ENCODE data around the gene RGS13.

RGS13 gene, protein sequence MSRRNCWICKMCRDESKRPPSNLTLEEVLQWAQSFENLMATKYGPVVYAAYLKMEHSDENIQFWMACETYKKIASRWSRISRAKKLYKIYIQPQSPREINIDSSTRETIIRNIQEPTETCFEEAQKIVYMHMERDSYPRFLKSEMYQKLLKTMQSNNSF

DNA sequence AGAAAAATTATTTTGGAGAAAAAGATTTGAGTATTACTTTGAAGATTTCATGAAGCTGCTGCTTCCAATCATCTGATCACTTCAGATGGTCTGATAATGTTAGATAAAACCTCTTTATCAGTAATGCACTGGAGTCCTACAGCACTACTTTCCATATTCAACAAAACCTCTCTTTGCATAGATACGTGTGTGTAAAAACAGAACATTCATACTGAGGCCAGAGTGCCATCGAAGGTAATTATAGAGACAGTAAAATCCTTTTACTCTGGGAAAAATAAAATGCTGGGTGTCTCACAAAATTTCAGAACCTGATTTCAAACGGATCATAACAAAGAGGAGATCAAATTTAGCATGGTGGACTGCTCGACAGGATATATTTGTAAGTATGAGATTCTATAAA lies at the start of gene RGS13:
Gene RGS13, plus strand, starts transcription at position 209 of the 400 bp plus-strand sequence. CDS start 8,188 bp downstream, outside the sequence.
- DNase-seq, result no peak

DNA sequence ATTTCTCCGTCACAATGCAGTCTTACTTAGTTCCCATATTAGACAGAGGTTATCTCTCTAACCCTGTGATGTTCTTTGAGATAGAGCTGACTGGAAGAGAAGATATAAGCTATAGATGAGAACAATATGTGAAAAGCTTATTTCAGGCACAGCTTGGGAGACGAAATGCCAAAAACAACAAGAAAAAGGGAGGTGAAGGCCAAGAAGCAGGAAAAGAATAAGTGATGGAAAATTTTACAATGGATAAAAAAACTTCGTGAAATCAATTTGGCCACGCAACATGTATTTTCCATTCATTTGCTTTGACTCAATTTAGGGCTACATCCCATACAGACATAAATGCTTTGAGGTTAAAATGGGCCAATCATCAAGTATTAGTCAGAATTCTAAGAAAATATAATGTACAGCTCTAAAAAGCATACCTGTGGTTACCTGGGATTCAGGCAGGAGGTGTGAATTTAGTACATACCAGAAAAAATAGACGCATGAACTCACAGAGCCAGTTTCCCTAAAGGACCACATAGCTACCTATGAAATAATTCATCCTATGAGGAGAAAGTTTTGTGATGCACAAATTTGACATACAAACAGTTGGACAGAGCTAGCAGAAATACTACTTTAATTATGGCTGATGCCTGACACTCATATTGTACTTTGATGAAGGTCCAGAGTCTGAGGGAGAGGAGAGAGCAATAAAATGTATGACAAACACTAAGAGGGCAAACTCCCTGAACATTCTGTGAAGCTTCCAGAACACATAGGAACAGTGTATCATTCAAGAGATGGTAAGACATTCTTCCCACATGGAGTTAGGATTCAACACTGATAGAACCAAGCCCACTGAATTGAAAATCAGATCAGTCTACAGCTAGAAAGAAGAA lies 48.3 kb upstream of the RGS13 start:
- DNase-seq, result no peak

DNA sequence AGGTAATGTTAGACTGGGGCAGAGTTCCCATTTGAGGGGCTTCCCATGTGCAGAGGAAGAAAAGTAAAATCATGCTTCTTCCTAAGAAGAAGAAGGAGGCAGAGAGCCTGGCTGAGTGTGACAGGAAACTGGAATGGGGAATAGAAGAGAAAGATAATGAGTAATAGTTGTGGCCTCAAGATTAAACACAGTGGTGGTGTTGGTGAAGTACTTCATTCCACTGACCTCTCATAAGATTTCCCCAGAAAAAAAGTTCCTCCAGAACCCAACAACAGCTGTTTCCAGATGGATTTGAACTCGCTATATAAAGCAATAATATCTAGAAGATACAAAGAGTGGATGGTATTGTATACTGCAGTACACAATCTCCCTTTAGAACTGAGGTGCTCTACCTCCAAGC lies 47.4 kb upstream of the RGS13 start:
- no peak for DNase-seq

DNA sequence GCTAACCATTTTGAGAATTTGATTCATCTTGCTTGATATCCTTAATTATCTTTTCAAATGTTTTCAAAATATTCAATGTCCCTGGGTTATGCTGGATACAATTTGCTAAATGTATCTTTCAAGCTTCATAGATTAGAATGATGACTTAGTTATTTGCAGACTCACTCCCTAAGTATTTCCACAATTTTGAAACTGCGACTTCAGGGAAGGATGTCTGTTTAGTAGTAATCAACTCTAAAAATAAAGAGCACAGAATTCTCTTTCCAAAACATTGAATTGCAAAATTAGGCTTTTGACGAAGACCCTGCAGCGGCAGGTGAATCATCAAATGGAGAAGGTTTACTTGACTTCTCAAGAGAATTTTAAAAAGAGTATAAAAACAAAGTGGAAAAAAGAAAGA lies 46.1 kb upstream of the RGS13 start:
- DNase-seq, result no peak

DNA sequence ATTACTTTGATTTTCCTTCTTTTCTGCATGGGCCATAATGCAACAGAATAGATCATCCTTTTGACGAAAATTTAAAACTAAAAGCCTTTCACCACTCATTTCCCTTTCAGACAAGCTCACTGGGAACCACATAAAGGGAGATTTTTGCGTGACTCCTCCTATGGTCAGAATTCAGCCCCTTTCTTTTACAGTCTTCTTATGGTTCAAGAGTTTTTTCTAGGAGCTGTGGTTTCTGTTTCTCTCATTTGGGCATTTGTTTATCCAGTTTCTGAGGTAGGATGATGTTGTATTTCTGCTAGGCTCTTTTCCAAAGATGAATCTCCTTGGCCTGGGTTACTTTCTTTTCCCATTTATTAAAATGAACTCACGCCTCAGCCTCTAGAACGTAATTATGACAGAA lies 43.4 kb upstream of the RGS13 start:
- no peak for DNase-seq

DNA sequence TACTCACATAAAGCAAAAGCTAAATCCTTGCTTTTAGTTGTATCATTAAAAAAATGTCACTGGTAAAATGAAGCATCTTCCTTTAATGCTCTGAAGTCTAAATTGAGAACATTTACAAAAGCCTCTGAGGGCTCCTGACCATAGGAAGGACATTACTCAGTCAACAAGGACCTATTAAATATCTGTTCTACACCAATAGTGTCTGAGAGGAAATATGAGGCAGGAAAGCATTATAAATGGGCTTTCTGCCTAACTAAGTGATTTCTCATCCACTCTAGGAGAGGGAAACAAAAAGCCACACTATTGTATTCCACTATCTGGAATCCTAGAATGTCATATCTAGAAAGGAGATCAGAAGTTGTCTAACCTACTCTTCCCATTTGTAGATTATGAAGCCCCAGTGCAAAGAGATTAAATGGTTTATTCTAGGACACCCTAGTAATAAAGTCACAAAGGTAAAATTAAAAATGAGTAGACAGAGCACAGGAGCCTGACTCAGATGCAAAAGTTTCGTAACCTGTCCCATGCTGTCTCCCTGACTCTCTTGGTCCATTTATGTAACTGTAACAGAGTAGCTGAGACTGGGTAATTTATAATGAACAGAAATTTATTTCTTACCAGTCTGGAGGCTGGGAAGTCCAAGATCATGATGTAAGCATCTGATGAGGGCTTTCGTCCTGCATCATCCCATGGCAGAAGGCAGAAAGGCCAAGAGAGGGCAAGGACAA lies 42.8 kb upstream of the RGS13 start:
- DNase-seq, result no peak

DNA sequence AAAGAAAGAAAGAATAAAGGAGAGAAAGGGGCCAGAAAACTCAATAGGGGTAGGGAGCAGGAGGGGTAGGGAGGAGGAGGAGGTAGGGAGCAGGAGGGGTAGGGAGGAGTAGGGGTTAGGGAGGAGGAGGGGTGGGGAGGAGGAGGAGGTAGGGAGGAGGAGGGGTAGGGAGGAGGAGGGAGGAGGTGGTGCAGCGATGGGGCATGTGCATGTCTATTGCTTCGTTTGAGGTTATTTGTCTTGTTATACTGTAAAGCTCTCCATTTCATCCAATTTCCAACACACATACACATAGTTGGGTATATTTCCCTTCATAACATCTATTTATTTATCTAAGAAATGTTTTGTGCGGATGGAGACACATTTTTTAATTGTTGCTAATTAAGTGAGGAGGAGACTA lies 40.6 kb upstream of the RGS13 start:
- DNase-seq, result no peak

DNA sequence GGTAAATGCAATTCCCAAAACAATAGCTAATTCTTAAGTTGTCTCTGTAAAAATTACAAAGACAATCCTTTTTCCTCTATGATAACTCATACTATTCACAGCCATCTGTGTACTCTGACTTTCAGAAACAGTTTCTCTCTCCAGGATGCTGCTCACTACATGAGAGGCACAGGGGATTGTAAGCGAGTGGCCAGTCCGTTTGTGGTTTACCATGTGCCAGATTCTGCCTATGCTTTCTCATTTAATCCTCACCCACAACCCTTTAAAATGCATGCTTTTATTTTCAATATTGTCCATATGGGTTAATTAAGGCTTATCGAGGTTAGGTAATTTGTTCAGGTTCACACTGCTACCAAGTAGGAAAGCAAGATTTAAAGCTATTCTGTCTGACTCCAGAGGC lies 37.4 kb upstream of the RGS13 start:
- DNase-seq, result no peak

DNA sequence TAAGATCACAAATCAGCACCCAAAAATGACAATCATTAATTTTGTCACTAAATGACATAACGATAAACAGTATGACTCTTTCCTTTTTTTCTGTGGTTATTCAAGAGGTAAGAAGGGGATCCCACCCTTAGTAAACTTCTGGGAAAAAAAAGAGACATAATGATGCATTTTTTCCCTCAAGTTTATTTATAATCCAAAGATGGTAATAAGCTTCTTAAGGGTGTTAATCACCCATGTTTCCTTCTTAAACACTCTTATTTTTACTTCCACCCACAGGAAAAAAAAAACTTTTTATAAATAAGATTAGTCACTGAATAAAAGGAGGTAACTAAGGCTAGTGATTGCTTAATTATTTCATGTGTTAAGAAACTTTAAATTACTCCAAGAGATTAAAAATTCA lies 35.7 kb upstream of the RGS13 start:
- DNase-seq, result no peak

DNA sequence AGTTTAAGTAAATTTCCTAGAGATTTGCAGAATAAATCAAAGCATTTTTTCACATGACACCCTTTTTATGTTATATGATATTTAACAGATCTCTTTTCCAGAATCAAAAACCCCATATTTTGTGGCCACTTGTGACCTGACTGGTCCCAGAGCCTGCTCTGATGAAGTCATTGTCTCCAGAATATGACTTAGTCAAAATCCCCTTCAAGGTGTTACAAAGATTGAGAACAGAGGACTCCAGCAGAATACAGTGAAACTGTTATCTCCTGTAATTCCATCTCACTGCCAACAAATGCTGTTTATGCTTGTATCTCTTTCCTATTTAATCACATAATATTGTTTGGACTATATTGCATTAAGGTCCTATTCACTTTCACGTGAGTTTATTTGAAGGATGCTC lies 34.8 kb upstream of the RGS13 start:
- DNase-seq, result no peak

DNA sequence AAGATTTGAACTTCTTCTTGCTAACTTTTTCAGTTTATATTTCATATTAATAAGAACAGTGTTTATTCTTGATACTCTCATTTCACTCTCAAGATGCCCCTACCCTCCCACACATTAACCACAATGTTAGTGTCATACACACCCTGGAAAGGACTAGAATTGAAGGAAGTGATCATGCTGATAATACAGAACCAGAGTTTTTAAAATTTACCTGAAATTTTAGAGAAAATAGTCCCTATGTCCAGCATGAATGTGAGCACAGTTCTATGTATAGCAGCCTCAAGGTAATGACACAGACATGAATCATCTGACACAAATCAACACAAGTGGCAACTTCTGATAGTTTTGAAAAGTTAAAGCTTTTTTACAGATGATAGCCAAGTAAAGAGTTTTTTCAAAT lies 34.4 kb upstream of the RGS13 start:
- no peak for DNase-seq

DNA sequence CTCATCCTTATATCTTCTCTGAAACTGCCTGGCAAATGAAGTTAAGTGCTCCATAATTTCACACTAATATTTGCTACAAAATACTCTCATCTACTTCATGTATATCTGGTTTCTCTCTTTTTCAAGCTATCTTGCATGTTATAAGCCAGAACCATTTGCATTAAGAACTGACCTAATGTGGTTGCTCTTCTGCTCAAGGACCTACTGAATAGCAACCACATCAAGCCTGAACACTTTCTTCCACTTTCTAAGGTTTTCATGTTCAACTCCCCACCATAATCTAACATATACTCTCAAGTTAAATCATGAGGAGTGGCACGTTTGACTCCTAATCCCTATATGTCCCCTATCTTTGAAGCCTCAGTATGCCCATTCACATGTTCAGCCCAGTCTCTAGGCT lies 33.2 kb upstream of the RGS13 start:
- no peak for DNase-seq

DNA sequence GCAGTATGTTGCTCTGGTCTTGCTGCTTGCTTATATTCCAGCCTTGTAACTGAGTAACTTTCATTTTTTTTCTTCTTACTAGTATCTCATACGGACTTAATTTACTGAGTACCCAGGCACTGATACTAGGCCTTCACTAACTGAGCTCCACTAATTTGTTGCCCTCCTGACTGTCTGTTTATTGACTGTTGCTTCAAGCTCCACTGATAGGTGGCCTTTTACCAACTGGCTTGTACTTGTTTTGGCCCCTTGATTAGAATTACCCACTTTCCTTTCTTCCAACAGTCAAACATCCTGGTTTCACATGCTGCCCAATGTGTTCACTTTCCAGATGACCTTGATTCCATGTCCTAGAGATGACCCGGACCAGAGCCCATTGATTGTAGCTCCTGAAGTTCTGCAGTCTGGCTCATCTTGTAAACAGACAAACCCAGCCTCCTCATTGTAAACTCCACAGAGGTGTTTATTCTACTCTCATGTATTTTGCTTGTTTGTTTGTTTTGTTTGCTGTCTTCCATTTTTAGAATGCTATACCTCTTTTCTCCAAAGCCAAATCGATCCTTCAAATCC lies 32.6 kb upstream of the RGS13 start:
- no peak for DNase-seq

DNA sequence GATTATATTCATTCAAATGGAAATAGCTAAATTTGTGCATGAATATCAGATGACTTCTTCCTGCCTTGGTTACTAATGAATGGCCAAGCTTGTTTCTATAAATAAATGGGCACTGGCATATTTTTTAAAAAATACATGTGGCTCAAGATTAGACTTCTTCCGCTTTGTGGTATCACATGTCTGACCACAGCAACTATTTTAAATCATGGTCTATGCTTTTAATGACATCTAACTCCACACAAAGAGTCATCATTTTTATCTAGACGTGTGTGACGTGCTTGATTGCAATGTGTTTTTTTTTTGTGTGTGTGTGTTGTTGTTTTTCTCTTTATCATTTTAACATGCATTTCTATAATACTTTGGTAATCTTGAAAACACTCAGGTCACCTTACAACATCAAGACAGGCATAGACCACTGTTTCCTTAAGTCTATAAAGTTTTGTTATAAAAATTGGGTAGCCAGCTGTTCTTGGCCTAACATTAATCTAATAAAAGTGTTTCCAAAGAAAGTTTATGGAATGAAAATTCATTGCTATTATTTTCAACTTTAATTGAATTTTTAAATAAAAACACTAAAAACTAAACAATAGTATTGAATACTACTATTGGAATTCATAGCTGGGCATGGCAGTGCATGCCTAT lies 30.8 kb upstream of the RGS13 start:
- DNase-seq, result no peak

DNA sequence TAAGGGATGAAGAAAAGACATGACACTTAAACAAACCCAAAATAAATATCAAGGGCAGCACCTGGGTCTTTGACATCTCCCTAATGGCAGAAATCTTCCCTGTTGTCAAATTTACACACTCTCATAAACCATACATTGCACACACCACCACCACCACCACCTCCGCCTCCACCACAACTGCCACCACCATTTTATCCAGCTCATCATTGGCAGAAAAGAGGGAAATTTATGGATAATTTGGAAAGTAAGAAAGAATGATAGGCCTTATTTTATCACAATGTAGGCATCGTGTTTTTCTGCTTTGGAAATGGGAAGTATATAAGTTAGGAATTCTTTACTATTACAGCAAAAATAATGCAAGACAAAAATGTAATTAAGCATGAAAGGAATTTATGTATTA lies 27.3 kb upstream of the RGS13 start:
- no peak for DNase-seq

DNA sequence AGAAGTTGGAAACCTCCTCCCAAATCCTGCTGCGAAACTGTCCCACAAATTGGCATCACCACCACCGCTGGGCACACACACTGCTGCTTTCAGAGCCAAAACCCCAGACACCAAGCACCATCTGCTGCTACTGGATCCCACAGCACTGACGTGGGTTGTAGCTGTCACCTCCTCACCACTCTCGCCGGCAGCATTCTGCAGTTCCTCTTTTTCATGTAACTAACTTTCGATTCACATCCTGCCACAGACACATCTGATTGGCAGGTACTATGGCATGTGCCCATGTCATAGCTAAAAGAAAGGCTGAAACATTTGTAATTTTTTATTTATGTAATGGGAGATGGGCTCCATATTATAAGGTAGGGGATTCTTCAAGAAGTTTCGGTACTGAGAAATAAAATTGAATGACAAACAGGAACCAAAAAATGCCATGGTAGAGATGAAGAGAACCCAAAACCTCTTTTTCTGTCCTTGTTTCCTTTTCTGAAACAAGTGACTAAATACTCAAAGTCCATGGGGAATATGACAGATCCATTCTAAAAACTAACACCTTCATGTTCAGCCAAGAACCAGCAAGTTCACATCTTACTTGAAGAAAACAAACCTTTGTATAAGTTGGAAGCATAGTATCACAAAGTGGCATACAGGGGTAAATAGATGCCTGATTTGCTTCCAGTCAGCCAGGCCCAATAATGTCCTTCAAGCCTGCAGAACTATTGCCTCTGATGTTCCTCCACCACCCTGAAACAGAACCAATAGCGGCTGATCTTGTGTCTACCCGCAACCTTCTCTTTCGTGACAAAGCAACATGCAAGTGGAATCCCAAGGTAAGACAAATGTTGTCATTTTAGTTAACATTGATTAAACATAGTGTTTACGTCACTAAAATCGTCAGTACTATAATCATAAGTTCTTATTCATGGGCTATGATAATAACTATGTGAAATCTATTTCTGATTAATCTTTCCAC lies 26.6 kb upstream of the RGS13 start:
- DNase-seq, result no peak

DNA sequence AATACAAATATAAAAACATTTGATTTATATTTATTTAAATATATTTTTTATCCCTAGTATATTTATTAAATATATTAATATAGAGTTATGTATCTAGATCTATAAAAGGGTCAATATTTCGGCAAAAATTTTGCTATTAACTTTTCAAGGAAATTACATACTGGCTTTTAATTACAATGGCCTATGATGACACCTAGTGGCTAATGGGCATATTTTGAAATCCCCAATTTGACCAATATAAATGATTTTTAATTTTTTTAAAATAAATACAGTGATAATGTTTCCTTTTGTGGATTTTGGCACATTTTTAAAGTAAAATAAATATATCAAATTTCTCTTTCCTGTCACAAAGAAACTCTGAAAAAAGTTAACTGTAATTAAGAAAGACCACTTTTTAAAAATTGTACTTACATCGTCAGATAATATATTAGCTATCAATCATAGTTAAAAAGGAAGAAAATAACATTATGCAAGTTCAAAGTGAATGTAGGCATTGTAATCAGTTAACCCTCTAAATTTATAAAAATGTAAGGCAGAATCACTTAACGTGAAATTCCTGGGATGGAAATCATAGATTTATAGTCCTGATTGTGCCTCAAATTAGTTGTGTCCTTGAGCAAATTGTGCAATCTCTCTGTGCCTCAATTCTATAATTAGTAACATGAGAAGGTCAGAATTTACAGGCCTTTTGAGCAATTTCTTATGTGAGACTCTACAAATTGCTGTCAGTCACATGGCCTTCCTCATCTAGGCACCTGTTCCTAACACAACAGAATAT lies 25.6 kb upstream of the RGS13 start:
- peak; percentile 39 for DNase-seq

DNA sequence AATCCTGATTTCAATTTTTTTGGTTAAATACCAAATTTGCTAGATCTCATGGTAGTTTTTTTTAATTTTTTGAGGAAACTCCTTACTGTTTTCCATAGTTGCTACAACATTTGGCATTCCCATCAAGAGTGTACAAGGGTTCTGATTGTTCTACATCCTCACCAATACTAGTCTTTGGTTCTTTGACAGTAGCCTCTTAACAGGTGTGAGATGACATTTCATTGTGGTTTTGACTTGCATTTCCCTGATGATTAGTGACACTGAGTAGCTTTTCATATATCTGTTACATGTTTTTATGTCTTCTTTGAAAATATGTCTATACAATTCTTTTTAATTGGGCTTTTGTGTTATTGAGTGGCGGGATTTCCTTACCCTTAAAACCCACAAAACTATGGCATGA lies 20.9 kb upstream of the RGS13 start:
- DNase-seq, result no peak

DNA sequence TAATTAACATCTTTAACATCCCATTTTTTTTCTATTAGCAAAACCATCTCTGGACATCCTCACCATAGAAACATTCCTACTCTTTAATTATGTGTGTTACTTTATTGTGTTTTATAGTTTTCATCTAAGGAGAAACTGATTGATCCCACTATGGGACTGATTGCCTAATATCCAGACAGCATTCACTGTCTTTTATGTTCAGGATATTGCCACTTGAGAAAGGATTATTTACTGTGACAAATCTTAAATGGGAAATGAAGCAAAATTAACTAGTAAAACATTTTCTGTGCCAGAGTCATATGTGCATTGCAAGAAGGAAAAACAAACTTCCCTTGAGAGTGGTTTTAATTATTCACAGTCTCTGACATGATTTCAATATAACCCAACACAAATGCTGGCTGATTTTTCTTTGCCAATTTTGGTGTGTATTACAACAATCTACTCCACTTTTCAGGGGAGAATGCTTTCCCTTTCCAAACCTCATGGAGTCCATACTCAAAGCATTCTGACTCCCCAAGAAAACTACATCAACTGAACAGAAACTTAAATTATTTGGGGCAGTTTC lies 15.8 kb upstream of the RGS13 start:
- DNase-seq, result no peak

DNA sequence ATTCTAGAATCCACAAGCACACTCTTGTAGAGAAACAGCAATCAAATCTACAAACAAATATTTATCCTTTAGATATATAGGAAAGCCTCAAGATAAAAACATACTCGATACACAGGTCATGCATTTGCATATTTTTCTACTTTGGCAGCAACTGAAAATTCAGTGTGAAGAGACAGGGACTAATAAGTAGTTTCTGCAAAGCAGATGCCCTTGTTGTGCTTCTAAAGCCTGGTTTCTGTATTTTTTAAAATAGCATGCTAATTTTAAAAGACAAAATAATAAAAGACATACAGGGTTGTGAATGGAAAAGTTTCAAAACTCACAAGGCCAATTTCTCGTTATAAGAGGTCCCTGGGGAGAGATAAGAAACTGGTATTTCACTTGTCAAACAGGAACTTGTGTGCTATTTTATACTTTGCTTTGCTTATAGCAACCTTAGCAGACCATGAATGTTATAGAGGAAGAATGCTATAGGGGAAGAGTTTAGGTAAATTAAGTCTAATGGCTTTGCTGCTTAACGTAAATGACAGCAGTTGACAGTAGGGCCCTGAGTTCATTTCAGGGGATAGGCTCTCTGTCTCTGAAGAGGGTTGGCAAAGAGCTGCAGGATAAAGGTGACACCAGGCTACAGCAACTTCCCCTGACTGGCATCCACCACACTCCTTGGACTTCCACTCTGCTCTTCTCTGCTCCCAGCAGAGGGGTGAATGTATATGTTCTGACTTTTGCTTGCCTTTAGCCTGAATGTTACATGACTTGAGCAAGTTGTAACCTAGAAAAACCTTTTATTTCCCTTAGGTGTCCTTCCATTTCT lies 9.4 kb upstream of the RGS13 start:
- no peak for DNase-seq

Data from eye (tissue), 1 donor.